Heart right ventricle (tissue), 16 donors: ENCODE measurements around the gene HLA-B. TPM values are rescaled to one million over a fixed set of nuclear protein-coding genes. Genes with fewer than 3 reads are reported as not detected.

Source experiments
- ATAC-seq, 8 donors: fragments of 200-7000 bp; cut with Tn5 transposase; one replicate each; pipeline ENCODE4 v1.9.1; 2020; ENCODE audit warnings: mild to moderate bottlenecking in 8 of 8, moderate library complexity in 8 of 8, moderate number of reproducible peaks in 1 of 8
- DNase-seq, 2 donors: peaks; one replicate each; pipeline ENCODE4 v3.0.0-alpha.2; 2020
- H3K27ac ChIP-seq, 10 donors: fragments of 200-600 bp; sonication (generic) in 2 of 10; one replicate each; pipeline versions ENCODE4 v1.5.0 to v1.8.0; 2020 to 2022; ENCODE audit warnings: mild to moderate bottlenecking in 3 of 10
- H3K27me3 ChIP-seq, 7 donors: fragments of 200-600 bp; one replicate each; pipeline ENCODE4 v1.8.0; 2021 to 2022; ENCODE audit warnings: mild to moderate bottlenecking in 2 of 7
- H3K36me3 ChIP-seq, 9 donors: fragments of 200-600 bp; sonication (generic) in 1 of 9; one replicate each; pipeline versions ENCODE4 v1.5.0 to v1.8.0; 2020 to 2022; ENCODE audit warnings: mild to moderate bottlenecking in 2 of 9
- H3K4me1 ChIP-seq, 9 donors: fragments of 200-600 bp; sonication (generic) in 1 of 9; one replicate each; pipeline versions ENCODE4 v1.5.0 to v1.8.0; 2020 to 2022; ENCODE audit warnings: mild to moderate bottlenecking in 4 of 9
- H3K4me3 ChIP-seq, 10 donors: fragments of 200-600 bp; sonication (generic) in 2 of 10; one replicate each; pipeline versions ENCODE4 v1.5.0 to v1.8.0; 2020 to 2022; ENCODE audit warnings: mild to moderate bottlenecking in 7 of 10, moderate library complexity in 2 of 10
- H3K9me3 ChIP-seq, 11 donors: fragments of 200-600 bp in 10 of 11; sonication (generic) in 2 of 11; one replicate each; pipeline versions ENCODE4 v1.5.0 to v1.8.0; 2013 to 2022; ENCODE audit warnings: mild to moderate bottlenecking in 2 of 11, control low read depth in 1 of 11, moderate library complexity in 1 of 11
- WGBS, 2 donors: extraction: QIAGEN DNeasy Blood & Tissue Kit; methylation state at CpG; one replicate each; pipeline ENCODE4 v1.1.7; 2013; ENCODE audit warnings: inconsistent platforms in 1 of 2; 5-methylcytosine and 5-hydroxymethylcytosine counted together
- intact Hi-C, 10 donors: fragments of 100-400 bp; cut with DNase I; formaldehyde crosslinking; loops; one replicate each; pipeline versions ENCODE4 v1.11.1 to v1.14.2; 2022
- polyA plus RNA-seq, 2 donors: library from polyadenylated mRNA; stranded (reverse); fragments of 200-250 nt; gene quantifications; one replicate each; pipeline ENCODE4 v1.2.3, GENCODE V29; 2013
- total RNA-seq, 10 donors: library from RNA; stranded (reverse); fragmentation: NEBNext Ultra II Directional in 3 of 10; extraction: Animal tissue kit (Norgen Biotek cat#: 25700) in 3 of 10; gene quantifications; one replicate each; pipeline versions ENCODE4 v1.2.1 to v1.2.4, GENCODE V29; 2021 to 2023
- TF ChIP-seq, protein P1 (sequence below), 9 donors: fragments of 200-600 bp; sonication (generic) in 2 of 9; IDR thresholded peaks; one replicate each; pipeline versions ENCODE4 v1.5.0 to v1.8.0; 2021 to 2022; ENCODE audit warnings: antibody characterized with exemption in 9 of 9, mild to moderate bottlenecking in 5 of 9, moderate library complexity in 1 of 9
- donor health status: Arrhythmogenic right ventricular cardiomyopathy.
- donor health status: ischemic (EF 13 %, LVEDD 7.1; RV severe dilation, severe dysfunction).
- donor health status: healthy with polysubstance abuse.
- donor health status: DM: no; HTN: yes; CAD: no.
- donor health status: DM: no; HTN: no; CAD: no.
- donor health status: ischemic (EF 25% LVEDD 6.9; RV normal size, moderate dysfunction).
- donor health status: ischemic (EF 25% LVEDD 5.7; RV mildly dilated, moderate dysfunction).
- donor health status: healthy.
- donor health status: DM: yes; HTN: yes; CAD: no.
- donor health status: Ischemic cardiomyopathy.
- donor health status: ischemic (EF 35%, LVEDD 5.7; RV mildly dilated, moderate dysfunction).
- donor health status: nonischemic (EF 11% LVEDD 7.7; RV severe dilation, severe dysfunction).
- donor health status: DM: yes; HTN: yes; CAD: no.
- donor health status: PGD.
- donor health status: ischemic (EF 29% LVEDD 5.4; RV normal size, mild dysfunction).
- donor health status: nonischemic (EF 23%, LVEDD 6.1; RV moderate dilation, normal function).

HLA-B gene
- total and polyA plus RNA-seq, 12 donors, result 252 to 2,676 (median 408) TPM

DNA sequence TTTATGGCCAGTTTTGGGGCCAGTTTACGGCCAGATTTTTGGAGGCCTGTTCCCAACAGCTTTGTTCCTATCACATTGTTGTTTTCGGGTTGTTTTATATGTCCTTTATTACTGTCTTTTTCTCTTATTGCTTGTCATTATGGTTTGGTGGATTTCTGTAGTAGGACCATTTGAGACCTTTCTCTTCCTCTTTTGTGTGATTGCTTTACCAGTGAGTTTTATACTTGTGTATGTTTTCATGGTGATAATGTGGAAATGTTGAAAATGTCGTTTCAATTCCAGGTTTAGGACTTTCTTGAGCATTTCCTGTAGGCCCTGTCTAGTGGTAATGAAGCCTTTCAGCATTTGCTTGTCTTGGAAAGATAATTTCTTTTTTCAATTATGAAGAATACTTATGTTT, 17.8 kb downstream of the HLA-B start:
- H3K27me3 ChIP-seq, result no peaks in the 10 kb centered on the region
- ATAC-seq (no peak), DNase-seq (no peak)
- H3K36me3 ChIP-seq, result no peaks in the 10 kb centered on the region
- TF ChIP-seq, protein P1, sequence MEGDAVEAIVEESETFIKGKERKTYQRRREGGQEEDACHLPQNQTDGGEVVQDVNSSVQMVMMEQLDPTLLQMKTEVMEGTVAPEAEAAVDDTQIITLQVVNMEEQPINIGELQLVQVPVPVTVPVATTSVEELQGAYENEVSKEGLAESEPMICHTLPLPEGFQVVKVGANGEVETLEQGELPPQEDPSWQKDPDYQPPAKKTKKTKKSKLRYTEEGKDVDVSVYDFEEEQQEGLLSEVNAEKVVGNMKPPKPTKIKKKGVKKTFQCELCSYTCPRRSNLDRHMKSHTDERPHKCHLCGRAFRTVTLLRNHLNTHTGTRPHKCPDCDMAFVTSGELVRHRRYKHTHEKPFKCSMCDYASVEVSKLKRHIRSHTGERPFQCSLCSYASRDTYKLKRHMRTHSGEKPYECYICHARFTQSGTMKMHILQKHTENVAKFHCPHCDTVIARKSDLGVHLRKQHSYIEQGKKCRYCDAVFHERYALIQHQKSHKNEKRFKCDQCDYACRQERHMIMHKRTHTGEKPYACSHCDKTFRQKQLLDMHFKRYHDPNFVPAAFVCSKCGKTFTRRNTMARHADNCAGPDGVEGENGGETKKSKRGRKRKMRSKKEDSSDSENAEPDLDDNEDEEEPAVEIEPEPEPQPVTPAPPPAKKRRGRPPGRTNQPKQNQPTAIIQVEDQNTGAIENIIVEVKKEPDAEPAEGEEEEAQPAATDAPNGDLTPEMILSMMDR (IDR thresholded peaks at IDR 0.05), result no peak
- peaks cover 0 to 60% (median 12%) of the 10 kb centered on the region in 11 donors for H3K9me3 ChIP-seq
- intact Hi-C loops, result no loop called here
- WGBS, 2 donors, result 30 to 45% methylated on average over 3 of the region's 3 CpGs
- H3K27ac ChIP-seq, result no peak overlapping the region
- H3K4me1 ChIP-seq, result no peaks in the 10 kb centered on the region
- no peak overlapping the region for H3K4me3 ChIP-seq

DNA sequence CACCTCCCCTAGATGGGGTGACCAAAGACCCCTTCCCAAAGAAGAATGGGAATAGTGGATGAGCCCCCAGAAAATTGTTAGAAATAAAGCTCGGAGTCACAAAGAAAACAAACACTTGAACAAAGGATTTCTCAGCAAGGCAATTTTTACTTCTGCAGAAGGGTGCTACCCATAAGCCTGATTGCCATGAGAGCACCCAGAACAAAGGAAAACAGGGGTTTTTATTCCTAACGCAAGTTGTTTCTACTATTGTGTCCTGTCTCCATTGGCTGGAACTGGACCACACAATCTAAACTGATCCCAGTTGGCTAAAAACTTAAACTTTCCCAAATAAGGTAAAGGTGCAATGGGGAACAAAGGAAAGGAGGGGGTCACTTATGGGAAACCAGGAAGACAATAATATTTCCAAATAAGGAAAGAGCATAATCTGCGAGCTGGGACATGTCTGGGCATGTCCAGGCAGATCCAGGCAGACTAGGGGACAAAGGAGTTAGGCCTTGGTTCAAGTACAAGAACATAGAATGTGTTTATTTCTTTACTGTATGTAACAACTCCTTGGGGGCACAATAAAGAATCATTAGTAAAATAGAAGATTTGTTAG, 20.0 kb downstream of the HLA-B start:
- ATAC-seq (no peak), DNase-seq (no peak)
- intact Hi-C loops, result no loop called here
- TF ChIP-seq, protein P1 (IDR thresholded peaks at IDR 0.05), result no peak
- H3K9me3 ChIP-seq, result peaks cover 0 to 60% (median 12%) of the 10 kb centered on the region in 11 donors
- no peak overlapping the region for H3K4me3 ChIP-seq
- 56 to 68% methylated on average over 3 of the region's 3 CpGs for WGBS, 2 donors
- H3K36me3 ChIP-seq, result no peaks in the 10 kb centered on the region
- H3K4me1 ChIP-seq, result no peaks in the 10 kb centered on the region
- no peak overlapping the region for H3K27ac ChIP-seq
- no peaks in the 10 kb centered on the region for H3K27me3 ChIP-seq

DNA sequence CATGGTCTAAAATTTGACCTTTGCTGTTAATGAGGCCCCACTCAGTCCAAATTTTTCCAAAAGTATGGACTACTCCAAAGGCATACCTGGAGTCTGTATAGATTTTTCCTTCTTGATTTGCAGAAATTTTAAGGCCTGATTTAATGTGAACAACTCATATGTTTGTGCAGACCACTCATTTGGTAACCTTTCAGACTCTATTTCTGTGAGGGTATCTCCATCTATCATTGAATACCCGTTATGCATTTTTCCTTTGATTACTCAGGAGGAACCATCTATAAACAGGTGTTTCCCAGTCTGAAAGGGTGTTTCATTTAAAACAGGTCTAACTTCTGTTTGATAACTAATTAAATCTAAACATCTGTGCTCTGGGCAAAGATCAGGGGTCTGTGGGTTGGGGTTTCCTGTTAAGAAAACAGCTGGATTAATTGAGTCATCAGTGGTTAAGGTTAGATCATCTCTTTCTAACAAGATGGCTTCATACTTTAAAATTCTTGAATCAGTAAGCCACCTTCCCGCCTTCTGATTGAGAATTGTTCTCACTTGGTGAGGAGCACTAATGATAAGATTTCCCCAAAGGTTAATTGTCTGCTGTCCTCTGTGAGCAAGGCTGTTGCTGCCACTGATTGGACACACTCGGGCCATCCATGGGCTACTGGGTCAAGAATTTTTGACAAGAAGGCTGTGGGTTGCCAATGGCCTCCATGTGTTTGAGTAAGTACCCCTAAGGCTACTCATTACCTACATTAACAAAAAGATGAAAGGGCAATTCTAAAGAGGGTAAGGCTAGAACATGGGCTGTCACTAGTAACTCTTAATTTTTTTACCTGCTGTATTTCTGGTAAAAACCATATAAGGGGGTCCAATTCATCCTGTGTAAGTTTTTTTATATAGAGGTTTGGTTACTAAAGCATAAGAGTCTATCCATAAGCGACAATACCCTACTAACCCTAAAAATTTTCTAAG, 24.1 kb downstream of the HLA-B start:
- intact Hi-C loops, result no loop called here

DNA sequence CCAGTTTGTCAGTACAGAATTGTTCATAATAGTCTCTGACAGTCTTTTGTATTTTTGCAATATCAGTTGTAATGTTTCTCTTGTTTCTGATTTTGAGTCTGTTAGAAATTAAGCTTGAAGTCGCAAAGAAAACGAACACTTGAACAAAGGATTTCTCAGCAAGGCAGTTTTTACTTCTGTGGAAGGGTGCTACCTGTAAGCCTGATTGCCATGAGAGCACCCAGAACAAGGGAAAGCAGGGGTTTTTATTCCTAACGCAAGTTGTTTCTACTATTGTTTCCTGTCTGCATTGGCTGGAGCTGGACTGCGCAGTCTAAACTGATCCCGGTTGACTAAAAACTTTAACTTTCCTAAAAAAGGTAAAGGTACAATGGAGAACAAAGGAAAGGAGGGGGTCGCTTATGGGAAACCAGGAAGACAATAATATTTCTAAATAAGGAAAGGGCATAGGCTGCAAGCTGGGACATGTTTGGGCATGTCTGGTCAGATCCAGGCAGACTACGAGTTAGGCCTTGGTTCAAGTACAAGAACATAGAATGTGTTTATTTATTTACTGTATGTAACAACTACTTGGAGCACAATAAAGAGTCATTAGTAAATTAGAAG, 28.5 kb downstream of the HLA-B start:
- H3K27ac ChIP-seq, result no peak overlapping the region
- no peaks in the 10 kb centered on the region for H3K4me1 ChIP-seq
- intact Hi-C loops, result no loop called here
- H3K4me3 ChIP-seq, result no peak overlapping the region
- H3K36me3 ChIP-seq, result no peaks in the 10 kb centered on the region
- TF ChIP-seq, protein P1 (IDR thresholded peaks at IDR 0.05), result no peak
- peaks cover 0 to 27% (median 3%) of the 10 kb centered on the region in 11 donors for H3K9me3 ChIP-seq
- ATAC-seq (no peak), DNase-seq (no peak)
- peaks cover 0 to under 1% (median 0%) of the 10 kb centered on the region in 7 donors for H3K27me3 ChIP-seq
- 75 to 86% methylated on average over 7 of the region's 7 CpGs for WGBS, 2 donors

More for the DNA sequence above, 24.1 kb downstream of the HLA-B start:
- DNase-seq (no peak), ATAC-seq (no peak)
- Histone ChIP-seq H3K27me3 (no peaks in the 10 kb centered on the region), H3K36me3 (no peaks in the 10 kb centered on the region), H3K27ac (no peak overlapping the region), H3K4me3 (no peak overlapping the region), H3K9me3 (peaks cover 0 to 45% (median 14%) of the 10 kb centered on the region in 11 donors), H3K4me1 (no peaks in the 10 kb centered on the region)
- 50 to 53% methylated on average over 4 of the region's 4 CpGs for WGBS, 2 donors
- TF ChIP-seq, protein P1 (IDR thresholded peaks at IDR 0.05), result no peak
